ENCODE measurements around the gene MAX.

DNA sequence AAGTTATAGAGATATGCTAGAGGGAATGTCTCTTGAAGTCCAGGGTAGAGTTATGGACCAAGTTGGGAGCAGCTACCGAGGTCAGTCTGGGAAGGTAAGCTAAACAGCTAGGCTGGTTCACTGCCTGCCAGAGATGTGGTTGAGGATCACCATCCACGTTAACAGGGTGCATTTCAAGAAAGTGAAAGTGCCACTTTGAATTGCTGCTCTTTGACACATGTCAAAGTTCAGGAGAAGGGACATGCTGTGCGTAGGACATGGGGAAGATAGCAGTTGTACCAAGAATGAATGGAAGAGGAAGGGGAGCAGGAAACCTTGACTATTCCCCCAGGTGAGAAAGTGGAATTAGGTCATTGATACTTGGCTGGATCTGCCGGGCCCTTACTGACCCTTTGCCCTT, 49.5 kb downstream of the MAX start:
- TF ChIP-seq POLR2AphosphoS5 (IDR thresholded peaks at IDR 0.05): no peak
- TF ChIP-seq, protein P1, sequence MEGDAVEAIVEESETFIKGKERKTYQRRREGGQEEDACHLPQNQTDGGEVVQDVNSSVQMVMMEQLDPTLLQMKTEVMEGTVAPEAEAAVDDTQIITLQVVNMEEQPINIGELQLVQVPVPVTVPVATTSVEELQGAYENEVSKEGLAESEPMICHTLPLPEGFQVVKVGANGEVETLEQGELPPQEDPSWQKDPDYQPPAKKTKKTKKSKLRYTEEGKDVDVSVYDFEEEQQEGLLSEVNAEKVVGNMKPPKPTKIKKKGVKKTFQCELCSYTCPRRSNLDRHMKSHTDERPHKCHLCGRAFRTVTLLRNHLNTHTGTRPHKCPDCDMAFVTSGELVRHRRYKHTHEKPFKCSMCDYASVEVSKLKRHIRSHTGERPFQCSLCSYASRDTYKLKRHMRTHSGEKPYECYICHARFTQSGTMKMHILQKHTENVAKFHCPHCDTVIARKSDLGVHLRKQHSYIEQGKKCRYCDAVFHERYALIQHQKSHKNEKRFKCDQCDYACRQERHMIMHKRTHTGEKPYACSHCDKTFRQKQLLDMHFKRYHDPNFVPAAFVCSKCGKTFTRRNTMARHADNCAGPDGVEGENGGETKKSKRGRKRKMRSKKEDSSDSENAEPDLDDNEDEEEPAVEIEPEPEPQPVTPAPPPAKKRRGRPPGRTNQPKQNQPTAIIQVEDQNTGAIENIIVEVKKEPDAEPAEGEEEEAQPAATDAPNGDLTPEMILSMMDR (IDR thresholded peaks at IDR 0.05; ENCODE audit: poor library complexity, severe bottlenecking): no peak
- no peak for TF ChIP-seq EZH2 (IDR thresholded peaks at IDR 0.05; ENCODE audit: borderline replicate concordance, insufficient read depth, low read length, poor library complexity, severe bottlenecking)
